AG04449 (cell line): ENCODE measurements around the gene DHX15.

Source experiments
- CTCF ChIA-PET: fragments of 350-600 bp; formaldehyde crosslinking; extraction: SDS; loops from one replicate; lab custom pipeline; 2021; ENCODE audit warnings: antibody characterized with exemption; lab: Yijun Ruan, JAX
- POLR2A ChIA-PET: fragments of 400-600, 350-600 bp; formaldehyde crosslinking; extraction: SDS; loops from one replicate; lab custom pipeline; 2020; ENCODE audit warnings: antibody characterized with exemption, inconsistent platforms; lab: Yijun Ruan, JAX
- DNase-seq: peaks from one replicate; pipeline ENCODE4 v3.0.0-alpha.2; 2010; ENCODE audit warnings: low read depth, low spot score
- H3K4me3 ChIP-seq: 2 replicates; pipeline ENCODE4 v1.5.1; 2011; ENCODE audit warnings: low read depth, mild to moderate bottlenecking, control low read depth, low read length
- CTCF ChIP-seq: IDR thresholded peaks from one replicate; pipeline ENCODE4 v1.5.1; 2011; ENCODE audit warnings: mild to moderate bottlenecking, moderate library complexity, low read length, control low read depth, inconsistent platforms; ENCODE audit not compliant: insufficient read depth; ENCODE audit errors: missing control alignments

DHX15 gene

GRCh38 chr4:24497221-24497620 lies 87.1 kb downstream of the DHX15 start:
- DNase-seq, result no peak
- CTCF ChIA-PET, result interaction anchor here (1.2 to 5.1 kb wide), 2 partner anchors 9 to 16 kb away, joined by 3 to 43 read pairs; no protein-coding TSS in a partner anchor
- TF ChIP-seq CTCF, result no peak
- H3K4me3 ChIP-seq, result no peak overlapping the region
- POLR2A ChIA-PET, result no interaction called here

DNA sequence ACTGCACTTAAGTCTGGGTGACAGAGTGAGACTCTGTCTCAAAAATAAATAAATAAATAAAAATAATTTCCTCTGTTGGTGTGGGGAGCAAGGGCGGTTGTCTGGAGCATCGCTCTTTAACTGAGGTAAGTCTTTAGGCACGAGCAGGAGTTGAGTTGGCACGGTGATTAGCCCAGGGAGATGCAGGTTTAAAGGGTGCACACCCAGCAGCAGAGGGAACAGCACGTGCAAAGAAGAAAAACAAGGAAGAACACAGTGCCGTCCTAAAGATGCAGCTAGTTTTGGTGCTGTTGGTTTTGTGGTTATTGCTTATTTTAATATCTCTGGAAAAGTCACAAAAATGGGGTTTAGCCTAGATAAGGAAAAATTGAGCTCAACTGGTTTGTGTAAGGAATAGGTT lies 87.8 kb downstream of the DHX15 start:
- DNase-seq, result no peak
- H3K4me3 ChIP-seq, result no peak overlapping the region
- CTCF ChIA-PET, result interaction anchor here (1.2 to 5.1 kb wide), 2 partner anchors 8 to 15 kb away, joined by 3 to 43 read pairs; no protein-coding TSS in a partner anchor
- TF ChIP-seq CTCF, result no peak
- POLR2A ChIA-PET, result no interaction called here

DNA sequence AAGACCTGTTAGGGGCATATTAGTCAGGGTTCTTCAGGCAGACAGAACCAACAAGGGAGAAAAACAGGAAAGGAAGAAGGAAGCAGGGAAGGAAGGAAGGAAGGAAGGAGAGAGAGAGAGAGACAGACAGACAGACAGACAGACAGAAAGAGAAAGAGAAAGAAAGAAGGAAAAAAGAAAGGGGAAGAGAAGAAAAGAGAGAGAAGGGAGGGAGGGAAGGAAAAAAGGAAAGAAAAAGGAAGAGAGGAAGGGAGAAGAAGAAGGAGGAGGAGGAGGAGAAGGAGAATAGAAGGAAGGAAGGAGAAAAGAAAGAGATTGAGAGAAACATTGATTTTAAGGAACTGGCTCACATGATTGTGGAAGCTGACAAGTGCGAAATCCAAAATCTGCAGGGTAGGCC lies 89.0 kb downstream of the DHX15 start:
- DNase-seq, result no peak
- CTCF ChIA-PET, result no interaction called here
- POLR2A ChIA-PET, result no interaction called here
- TF ChIP-seq CTCF, result no peak
- no peak overlapping the region for H3K4me3 ChIP-seq

DNA sequence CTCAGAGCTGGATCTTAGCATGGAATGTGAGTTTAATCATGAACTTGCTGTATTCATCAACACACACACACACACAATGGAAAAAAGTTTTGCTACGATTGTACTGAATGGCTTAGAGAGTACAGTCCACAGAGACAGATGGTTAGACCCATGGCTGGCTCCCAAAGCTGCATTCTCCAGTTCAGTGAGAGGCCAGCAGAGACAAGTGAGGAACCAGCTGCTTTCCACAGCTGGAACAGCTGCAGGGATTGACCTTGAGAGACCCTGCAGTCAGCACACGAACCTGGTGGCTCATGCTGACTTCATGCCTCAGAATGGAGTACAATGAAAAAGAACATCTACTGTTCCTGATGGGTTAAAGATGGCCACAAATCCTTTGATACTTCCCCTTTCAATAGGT lies 94.5 kb downstream of the DHX15 start:
- H3K4me3 ChIP-seq, result no peak overlapping the region
- no peak for TF ChIP-seq CTCF
- POLR2A ChIA-PET, result no interaction called here
- CTCF ChIA-PET, result interaction anchor here (0.6 to 5.5 kb wide), 29 partner anchors 9 to 879 kb away, joined by 3 to 63 read pairs (median 4); partner anchors contain the start of gene ZCCHC4
- no peak for DNase-seq

DNA sequence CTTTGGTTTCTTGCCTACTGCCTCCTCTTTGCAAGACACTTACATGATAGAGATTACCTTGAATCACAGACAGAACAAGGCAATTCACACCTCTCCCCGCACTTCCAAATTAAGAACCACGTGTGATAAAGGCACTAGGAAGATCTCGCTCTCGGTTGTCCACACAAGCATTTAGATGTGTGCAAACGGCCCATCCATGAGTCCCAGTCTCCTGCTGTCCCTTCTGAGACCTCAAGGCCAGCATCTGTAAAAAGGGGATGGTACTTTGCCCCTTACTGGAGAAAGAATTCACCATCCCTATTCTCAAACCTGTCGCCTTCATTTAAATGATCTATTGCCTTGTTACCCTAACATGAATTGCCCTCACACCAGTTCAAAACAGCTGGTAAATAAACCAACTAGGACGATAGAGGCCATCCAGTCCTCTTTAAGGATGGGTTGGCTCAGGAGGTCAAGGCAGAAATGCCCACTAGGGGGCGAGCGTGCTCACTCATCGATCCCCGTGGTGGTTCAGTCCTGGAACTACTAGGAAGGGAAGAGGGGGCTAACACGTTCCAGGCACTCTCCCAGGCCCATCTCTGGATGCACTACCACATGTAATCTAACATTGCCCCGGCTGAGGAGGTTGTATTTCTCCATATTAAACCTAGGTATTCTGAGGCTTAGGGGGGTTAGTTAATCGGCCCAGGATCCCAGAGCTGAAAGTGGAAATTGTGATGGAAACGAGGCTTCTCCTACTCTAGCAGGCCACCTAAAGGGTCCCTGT lies 95.8 kb downstream of the DHX15 start:
- POLR2A ChIA-PET, result no interaction called here
- no peak overlapping the region for H3K4me3 ChIP-seq
- DNase-seq, result no peak
- CTCF ChIA-PET, result interaction anchor here (0.8 to 5.5 kb wide), 37 partner anchors 8 to 880 kb away, joined by 3 to 63 read pairs (median 4); partner anchors contain the start of gene SOD3
- peak; percentile 86 for TF ChIP-seq CTCF

DNA sequence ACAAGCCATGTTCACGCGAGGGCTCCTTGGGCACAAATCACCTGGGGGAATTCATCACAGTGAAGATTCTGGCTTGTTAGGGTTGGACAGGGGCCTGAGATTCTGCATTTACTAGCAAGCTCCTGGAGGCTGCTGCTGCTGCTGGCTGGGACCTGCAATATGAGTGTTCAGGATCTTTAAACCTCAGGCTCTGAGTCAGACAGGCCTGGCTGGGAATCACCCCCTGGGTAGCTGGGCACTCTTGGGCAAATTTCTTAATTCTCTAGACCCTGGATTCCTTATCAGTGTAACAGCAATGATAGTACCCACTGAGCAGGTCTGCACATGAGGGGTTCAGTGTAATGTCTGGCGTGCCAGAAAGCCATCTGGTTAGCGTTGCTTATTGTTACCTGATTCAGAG lies 101.5 kb downstream of the DHX15 start:
- POLR2A ChIA-PET, result no interaction called here
- no peak for DNase-seq
- TF ChIP-seq CTCF, result no peak
- H3K4me3 ChIP-seq, result no peak overlapping the region
- CTCF ChIA-PET, result no interaction called here
